ENCODE data around the gene RNF148.

- no peak for TF ChIP-seq CTCF (IDR thresholded peaks at IDR 0.05)
- TF ChIP-seq ZFX (IDR thresholded peaks at IDR 0.05; ENCODE audit: borderline replicate concordance) = no peak
Observed at GRCh38 chr7:122676466-122676865, 26.3 kb downstream of the RNF148 start.
